Immature natural killer cell (primary cell): ENCODE results near the gene OTUD7B. TPM values are rescaled to one million over a fixed set of nuclear protein-coding genes. Genes with fewer than 3 reads are reported as not detected.

ENCODE experiments used
- DNase-seq, 3 donors: peaks; one replicate each; pipeline ENCODE4 v3.0.0; 2022; ENCODE audit warnings: mixed read lengths in 1 of 3
- H3K27ac Mint-ChIP-seq, 6 donors: one replicate each; pipeline ENCODE4 v1.8.0; 2020; ENCODE audit warnings: mixed read lengths in 6 of 6, mild to moderate bottlenecking in 5 of 6, inconsistent platforms in 4 of 6, moderate library complexity in 3 of 6
- H3K27me3 Mint-ChIP-seq, 3 donors: one replicate each; pipeline ENCODE4 v1.8.0; 2020 to 2021; ENCODE audit warnings: low read depth in 3 of 3, mild to moderate bottlenecking in 3 of 3, mixed read lengths in 3 of 3, moderate library complexity in 3 of 3, inconsistent platforms in 1 of 3
- H3K36me3 Mint-ChIP-seq, 3 donors: one replicate each; pipeline ENCODE4 v1.8.0; 2020; ENCODE audit warnings: mixed read lengths in 3 of 3, inconsistent platforms in 2 of 3, mild to moderate bottlenecking in 2 of 3
- H3K4me1 Mint-ChIP-seq, 2 donors: one replicate each; pipeline ENCODE4 v1.8.0; 2020; ENCODE audit warnings: inconsistent platforms in 2 of 2, mild to moderate bottlenecking in 2 of 2, mixed read lengths in 2 of 2, moderate library complexity in 1 of 2
- H3K4me3 Mint-ChIP-seq, 5 donors: one replicate each; pipeline ENCODE4 v1.8.0; 2020; ENCODE audit warnings: mild to moderate bottlenecking in 5 of 5, mixed read lengths in 5 of 5, inconsistent platforms in 3 of 5, moderate library complexity in 3 of 5
- H3K9me3 Mint-ChIP-seq, 6 donors: one replicate each; pipeline ENCODE4 v1.8.0; 2020; ENCODE audit warnings: mild to moderate bottlenecking in 6 of 6, mixed read lengths in 6 of 6, inconsistent platforms in 4 of 6, moderate library complexity in 3 of 6
- polyA plus RNA-seq, 3 donors: library from polyadenylated mRNA; unstranded; fragments of 300-500 nt; fragmentation: Illumina TruSeq; gene quantifications; one replicate each; pipeline ENCODE4 v1.2.3, GENCODE V29; 2021

OTUD7B gene
- polyA plus RNA-seq, 3 donors from 2014 or later: 0.24 to 4.3 (median 0.54) TPM

GRCh38 chr1:149993181-149993580 is 17.3 kb downstream of the OTUD7B start:
- Mint-ChIP-seq H3K4me1 (peaks cover 15 to 19% of the 10 kb centered on the region in 2 donors), H3K27me3 (no peaks in the 10 kb centered on the region), H3K4me3 (no peak overlapping the region), H3K9me3 (no peaks in the 10 kb centered on the region), H3K27ac (no peak overlapping the region), H3K36me3 (peaks cover 0 to 4% (median 3%) of the 10 kb centered on the region in 3 donors)
- DNase-seq: no peak

GRCh38 chr1:149987297-149987595 is 23.3 kb downstream of the OTUD7B start:
- Mint-ChIP-seq H3K9me3 (no peaks in the 10 kb centered on the region), H3K27ac (no peak overlapping the region), H3K4me1 (peaks cover 4 to 17% of the 10 kb centered on the region in 2 donors), H3K4me3 (no peak overlapping the region), H3K27me3 (no peaks in the 10 kb centered on the region), H3K36me3 (peaks cover 0 to 8% (median 3%) of the 10 kb centered on the region in 3 donors)
- DNase-seq: no peak

GRCh38 chr1:149986486-149987296 is 23.8 kb downstream of the OTUD7B start:
- H3K27me3 Mint-ChIP-seq: no peaks in the 10 kb centered on the region
- peaks cover 0 to 8% (median 3%) of the 10 kb centered on the region in 3 donors for H3K36me3 Mint-ChIP-seq
- no peak for DNase-seq
- peaks cover 4 to 18% of the 10 kb centered on the region in 2 donors for H3K4me1 Mint-ChIP-seq
- no peak overlapping the region for H3K4me3 Mint-ChIP-seq
- peak overlapping the region in 1 of 6 donors; percentile 2 for H3K27ac Mint-ChIP-seq
- no peaks in the 10 kb centered on the region for H3K9me3 Mint-ChIP-seq

GRCh38 chr1:149979972-149980540 is 30.5 kb downstream of the OTUD7B start:
- Mint-ChIP-seq H3K9me3 (no peaks in the 10 kb centered on the region), H3K36me3 (peaks cover 6 to 17% (median 9%) of the 10 kb centered on the region in 3 donors), H3K4me3 (no peak overlapping the region), H3K4me1 (peaks cover 12 to 48% of the 10 kb centered on the region in 2 donors), H3K27ac (peak overlapping the region in 5 of 6 donors; percentile 36 to 64 (median 50)), H3K27me3 (no peaks in the 10 kb centered on the region)
- no peak for DNase-seq

GRCh38 chr1:149979245-149979971 is 31.1 kb downstream of the OTUD7B start:
- Mint-ChIP-seq H3K27ac (peak overlapping the region; percentile 4 to 64 (median 50)), H3K9me3 (no peaks in the 10 kb centered on the region), H3K4me1 (peaks cover 12 to 42% of the 10 kb centered on the region in 2 donors), H3K27me3 (no peaks in the 10 kb centered on the region), H3K36me3 (peaks cover 9 to 15% (median 12%) of the 10 kb centered on the region in 3 donors), H3K4me3 (no peak overlapping the region)
- no peak for DNase-seq

GRCh38 chr1:149978547-149979023 is 31.9 kb downstream of the OTUD7B start:
- DNase-seq: no peak
- H3K36me3 Mint-ChIP-seq: peaks cover 14 to 17% (median 16%) of the 10 kb centered on the region in 3 donors
- H3K27me3 Mint-ChIP-seq: no peaks in the 10 kb centered on the region
- no peaks in the 10 kb centered on the region for H3K9me3 Mint-ChIP-seq
- H3K27ac Mint-ChIP-seq: no peak overlapping the region
- H3K4me1 Mint-ChIP-seq: peaks cover 12 to 36% of the 10 kb centered on the region in 2 donors
- H3K4me3 Mint-ChIP-seq: no peak overlapping the region

GRCh38 chr1:149977345-149977744 is 33.2 kb downstream of the OTUD7B start:
- no peak for DNase-seq

GRCh38 chr1:149972547-149972946 is 38.0 kb downstream of the OTUD7B start:
- Mint-ChIP-seq H3K9me3 (no peaks in the 10 kb centered on the region), H3K36me3 (peaks cover 28 to 29% (median 29%) of the 10 kb centered on the region in 3 donors), H3K27me3 (no peaks in the 10 kb centered on the region), H3K27ac (peak overlapping the region in 2 of 6 donors; percentile 17 to 73), H3K4me3 (no peak overlapping the region), H3K4me1 (peaks cover 0 to 5% of the 10 kb centered on the region in 2 donors)
- DNase-seq: no peak

More at GRCh38 chr1:149977345-149977744, 33.2 kb downstream of the OTUD7B start:
- H3K4me3 Mint-ChIP-seq: no peak overlapping the region
- H3K4me1 Mint-ChIP-seq: peaks cover 12 to 32% of the 10 kb centered on the region in 2 donors
- H3K27me3 Mint-ChIP-seq: no peaks in the 10 kb centered on the region
- no peaks in the 10 kb centered on the region for H3K9me3 Mint-ChIP-seq
- peaks cover 17 to 21% (median 21%) of the 10 kb centered on the region in 3 donors for H3K36me3 Mint-ChIP-seq
- no peak overlapping the region for H3K27ac Mint-ChIP-seq

- no peaks in the 10 kb centered on the region for H3K4me1 Mint-ChIP-seq
- no peak overlapping the region for H3K4me3 Mint-ChIP-seq
- peaks cover 14 to 37% (median 33%) of the 10 kb centered on the region in 3 donors for H3K36me3 Mint-ChIP-seq
- H3K27me3 Mint-ChIP-seq: no peaks in the 10 kb centered on the region
- DNase-seq: no peak
- no peak overlapping the region for H3K27ac Mint-ChIP-seq
- H3K9me3 Mint-ChIP-seq: no peaks in the 10 kb centered on the region
Measured at GRCh38 chr1:149967646-149968045, 42.9 kb downstream of the OTUD7B start.

- no peak for DNase-seq
- peak overlapping the region in 1 of 6 donors; percentile 55 for H3K27ac Mint-ChIP-seq
Measured at GRCh38 chr1:149967041-149967440, 43.5 kb downstream of the OTUD7B start.

GRCh38 chr1:149966405-149966804 is 44.1 kb downstream of the OTUD7B start:
- no peak overlapping the region for H3K27ac Mint-ChIP-seq
- DNase-seq: no peak
- peaks cover 9 to 32% (median 29%) of the 10 kb centered on the region in 3 donors for H3K36me3 Mint-ChIP-seq
- no peak overlapping the region for H3K4me3 Mint-ChIP-seq
- H3K9me3 Mint-ChIP-seq: no peaks in the 10 kb centered on the region
- H3K27me3 Mint-ChIP-seq: no peaks in the 10 kb centered on the region
- H3K4me1 Mint-ChIP-seq: peaks cover 5 to 9% of the 10 kb centered on the region in 2 donors

More at GRCh38 chr1:149967041-149967440, 43.5 kb downstream of the OTUD7B start:
- Mint-ChIP-seq H3K4me1 (peaks cover 0 to 4% of the 10 kb centered on the region in 2 donors), H3K27me3 (no peaks in the 10 kb centered on the region), H3K36me3 (peaks cover 9 to 37% (median 30%) of the 10 kb centered on the region in 3 donors), H3K4me3 (no peak overlapping the region), H3K9me3 (no peaks in the 10 kb centered on the region)

GRCh38 chr1:149965440-149965839 is 45.1 kb downstream of the OTUD7B start:
- no peak for DNase-seq
- H3K4me3 Mint-ChIP-seq: no peak overlapping the region
- peak overlapping the region in 1 of 6 donors; percentile 72 for H3K27ac Mint-ChIP-seq
- no peaks in the 10 kb centered on the region for H3K9me3 Mint-ChIP-seq
- no peaks in the 10 kb centered on the region for H3K27me3 Mint-ChIP-seq
- peaks cover 9 to 26% (median 24%) of the 10 kb centered on the region in 3 donors for H3K36me3 Mint-ChIP-seq
- peaks cover 5 to 9% of the 10 kb centered on the region in 2 donors for H3K4me1 Mint-ChIP-seq

GRCh38 chr1:149963358-149963757 is 47.2 kb downstream of the OTUD7B start:
- no peak for DNase-seq
- peak overlapping the region in 3 of 6 donors; percentile 2 to 40 (median 17) for H3K27ac Mint-ChIP-seq
- H3K4me1 Mint-ChIP-seq: peaks cover 5 to 9% of the 10 kb centered on the region in 2 donors
- H3K36me3 Mint-ChIP-seq: peaks cover 18 to 38% (median 34%) of the 10 kb centered on the region in 3 donors
- H3K9me3 Mint-ChIP-seq: peaks cover 0 to 2% (median 0%) of the 10 kb centered on the region in 6 donors
- H3K4me3 Mint-ChIP-seq: no peak overlapping the region
- H3K27me3 Mint-ChIP-seq: no peaks in the 10 kb centered on the region
